HCT116 (cell line): ENCODE results near the gene CCDC174.

Experiments used
- CEBPB ChIP-seq: IDR thresholded peaks from 2 replicates; pipeline ENCODE4 v1.6.1; 2012; ENCODE audit warnings: low read depth
- EZH2phosphoT487 ChIP-seq: fragments of 200-600 bp; IDR thresholded peaks from 2 replicates; pipeline ENCODE4 v1.6.1; 2018; ENCODE audit warnings: antibody characterized with exemption, borderline replicate concordance
- MAX ChIP-seq: IDR thresholded peaks from 2 replicates; pipeline ENCODE4 v1.6.1; 2012
- POLR2A ChIP-seq: IDR thresholded peaks from 2 replicates; pipeline ENCODE4 v1.7.0; 2011; ENCODE audit warnings: borderline replicate concordance; ENCODE audit not compliant: insufficient read depth, insufficient read length; ENCODE audit errors: extremely low read depth
- RAD21 ChIP-seq: IDR thresholded peaks from 2 replicates; pipeline ENCODE4 v1.6.1; 2012; ENCODE audit warnings: low read depth, mild to moderate bottlenecking
- TF ChIP-seq, protein P1 (sequence below), 3 experiments: fragments of 200-600 bp in 1 of 3; sonication (generic) in 1 of 3; IDR thresholded peaks in 2 of 3; conservative IDR thresholded peaks in 1 of 3; 2 replicates each; pipeline ENCODE4 v1.5.1; 2012 to 2017; ENCODE audit warnings: low read depth in 2 of 3, low read length in 2 of 3, antibody characterized with exemption in 1 of 3, borderline replicate concordance in 1 of 3, control low read depth in 1 of 3, mild to moderate bottlenecking in 1 of 3, mixed read lengths in 1 of 3, mixed run types in 1 of 3, moderate library complexity in 1 of 3; ENCODE audit not compliant: insufficient read depth in 1 of 3

- TF ChIP-seq POLR2A = no peak
- TF ChIP-seq, protein P1, sequence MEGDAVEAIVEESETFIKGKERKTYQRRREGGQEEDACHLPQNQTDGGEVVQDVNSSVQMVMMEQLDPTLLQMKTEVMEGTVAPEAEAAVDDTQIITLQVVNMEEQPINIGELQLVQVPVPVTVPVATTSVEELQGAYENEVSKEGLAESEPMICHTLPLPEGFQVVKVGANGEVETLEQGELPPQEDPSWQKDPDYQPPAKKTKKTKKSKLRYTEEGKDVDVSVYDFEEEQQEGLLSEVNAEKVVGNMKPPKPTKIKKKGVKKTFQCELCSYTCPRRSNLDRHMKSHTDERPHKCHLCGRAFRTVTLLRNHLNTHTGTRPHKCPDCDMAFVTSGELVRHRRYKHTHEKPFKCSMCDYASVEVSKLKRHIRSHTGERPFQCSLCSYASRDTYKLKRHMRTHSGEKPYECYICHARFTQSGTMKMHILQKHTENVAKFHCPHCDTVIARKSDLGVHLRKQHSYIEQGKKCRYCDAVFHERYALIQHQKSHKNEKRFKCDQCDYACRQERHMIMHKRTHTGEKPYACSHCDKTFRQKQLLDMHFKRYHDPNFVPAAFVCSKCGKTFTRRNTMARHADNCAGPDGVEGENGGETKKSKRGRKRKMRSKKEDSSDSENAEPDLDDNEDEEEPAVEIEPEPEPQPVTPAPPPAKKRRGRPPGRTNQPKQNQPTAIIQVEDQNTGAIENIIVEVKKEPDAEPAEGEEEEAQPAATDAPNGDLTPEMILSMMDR (IDR thresholded peaks at IDR 0.05 in 2 of 3, conservative IDR thresholded peaks at IDR 0.05 in 1 of 3; ENCODE audit: borderline replicate concordance in 1 of 3, insufficient read depth in 1 of 3, low read depth in 2 of 3, low read length in 2 of 3) = no peak
- no peak for TF ChIP-seq MAX
- TF ChIP-seq EZH2phosphoT487 = no peak
- no peak for TF ChIP-seq RAD21
- no peak for TF ChIP-seq CEBPB
These were observed 52.2 kb downstream of the CCDC174 start for GRCh38 chr3:14703791-14704190.
